Head of caudate nucleus (tissue), 42 donors: ENCODE results near the gene TMEM169.

Experiments used
- DNase-seq, 42 donors: peaks; one replicate each; pipeline versions ENCODE4 v3.0.0 to v3.0.0-alpha.2; 2020 to 2021; ENCODE audit warnings: mixed read lengths in 7 of 42
- intact Hi-C: fragments of 100-400 bp; cut with DNase I; formaldehyde crosslinking; loops from one replicate; pipeline ENCODE4 v1.15.0; 2022

Gene TMEM169

GRCh38 chr2:216148983-216149382, 67.3 kb downstream of the TMEM169 start:
- intact Hi-C loops: no loop called here
- no peak for DNase-seq

- intact Hi-C loops: no loop called here
- DNase-seq: no peak
Measured at GRCh38 chr2:216149741-216150140, 68.0 kb downstream of the TMEM169 start.

- peak in 2 of 42 donors; percentile 34 to 38 for DNase-seq
- intact Hi-C loops: no loop called here
Measured at GRCh38 chr2:216151313-216152025, 69.8 kb downstream of the TMEM169 start.
